Measurements from ENCODE around the gene PRDX2. TPM values are rescaled to one million over a fixed set of nuclear protein-coding genes. Genes with fewer than 3 reads are reported as not detected.

PRDX2 gene
- 260 and 355 TPM in 2 replicates for total RNA-seq

DNA sequence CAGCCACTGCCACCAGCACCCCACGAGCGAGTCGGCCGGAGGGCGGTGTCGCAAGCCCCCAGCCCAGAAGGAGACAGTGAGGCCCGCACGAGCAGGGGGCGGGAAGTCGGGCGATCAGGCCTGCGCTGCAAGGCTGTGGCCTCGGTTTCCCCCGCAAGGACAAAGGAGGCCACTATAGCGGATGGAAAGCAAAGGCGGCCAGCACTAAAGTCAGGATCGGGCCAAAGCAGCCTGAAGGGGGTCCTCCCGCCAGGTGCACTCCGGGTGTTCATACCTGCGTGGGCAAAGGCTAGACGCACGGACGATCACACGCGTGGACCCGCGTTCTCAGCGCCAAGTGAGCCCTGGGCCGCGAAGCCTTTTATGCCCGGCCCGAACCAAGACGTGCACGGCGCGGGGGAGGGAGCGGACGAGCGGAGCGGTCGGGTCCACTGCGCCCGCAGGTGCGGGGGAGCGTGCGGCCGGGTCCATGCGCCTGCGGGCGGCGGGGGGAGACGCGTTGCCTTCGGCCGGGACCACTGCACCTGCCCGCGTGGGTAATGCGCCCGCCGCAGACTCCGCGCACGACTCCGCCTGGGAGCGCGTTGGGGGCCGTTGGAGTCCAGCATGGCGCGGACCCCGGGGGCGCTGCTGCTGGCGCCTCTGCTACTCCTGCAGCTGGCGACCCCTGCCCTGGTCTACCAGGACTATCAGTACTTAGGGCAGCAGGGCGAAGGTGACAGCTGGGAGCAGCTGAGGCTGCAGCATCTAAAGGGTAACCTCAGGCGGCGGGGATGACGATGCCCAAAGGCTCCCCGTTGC is at the start of gene PRDX2, which contains the start of gene THSD8:
Gene PRDX2, minus strand, starts transcription at position 335 of the 801 bp plus-strand sequence. CDS start 539 bp downstream, outside the sequence.
Gene THSD8, plus strand, starts transcription at position 604 of the 801 bp plus-strand sequence. Its CDS starts 3 bp downstream, at position 607.

GRCh38 chr19:12838182-12838885 is 36.7 kb upstream of the PRDX2 start, which contains the start of gene MAST1:
Gene MAST1, plus strand, starts transcription at chr19:12838515. Its CDS starts 58 bp downstream, at chr19:12838573.

GRCh38 chr19:12834566-12834943 is 33.0 kb upstream of the PRDX2 start, which contains the start of gene RTBDN:
Gene RTBDN, minus strand, starts transcription at chr19:12834579. Its CDS starts 4,600 bp downstream, at chr19:12829979.

GRCh38 chr19:12806242-12807081 is 4.9 kb upstream of the PRDX2 start, which contains the start of gene RNASEH2A:
Gene RNASEH2A, plus strand, starts transcription at chr19:12806584. Its CDS starts 90 bp downstream, at chr19:12806674.

DNA sequence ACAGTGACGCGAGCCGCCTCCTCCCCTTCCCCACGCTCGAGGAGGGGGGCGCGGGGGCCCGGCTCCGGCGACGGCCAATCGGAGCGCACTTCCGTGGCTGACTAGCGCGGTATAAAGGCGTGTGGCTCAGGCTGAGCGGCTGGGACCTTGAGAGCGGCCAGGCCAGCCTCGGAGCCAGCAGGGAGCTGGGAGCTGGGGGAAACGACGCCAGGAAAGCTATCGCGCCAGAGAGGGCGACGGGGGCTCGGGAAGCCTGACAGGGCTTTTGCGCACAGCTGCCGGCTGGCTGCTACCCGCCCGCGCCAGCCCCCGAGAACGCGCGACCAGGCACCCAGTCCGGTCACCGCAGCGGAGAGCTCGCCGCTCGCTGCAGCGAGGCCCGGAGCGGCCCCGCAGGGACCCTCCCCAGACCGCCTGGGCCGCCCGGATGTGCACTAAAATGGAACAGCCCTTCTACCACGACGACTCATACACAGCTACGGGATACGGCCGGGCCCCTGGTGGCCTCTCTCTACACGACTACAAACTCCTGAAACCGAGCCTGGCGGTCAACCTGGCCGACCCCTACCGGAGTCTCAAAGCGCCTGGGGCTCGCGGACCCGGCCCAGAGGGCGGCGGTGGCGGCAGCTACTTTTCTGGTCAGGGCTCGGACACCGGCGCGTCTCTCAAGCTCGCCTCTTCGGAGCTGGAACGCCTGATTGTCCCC is 10.1 kb downstream of the PRDX2 start, which contains the start of gene JUNB:
Gene JUNB, plus strand, starts transcription at position 142 of the 706 bp plus-strand sequence. Its CDS starts 286 bp downstream, at position 428.

GRCh38 chr19:12774588-12775555 is 26.7 kb downstream of the PRDX2 start, which contains the start of gene HOOK2:
Gene HOOK2, minus strand, starts transcription at chr19:12775552. Its CDS starts 103 bp downstream, at chr19:12775449.

GRCh38 chr19:12751635-12752034 is 50.0 kb downstream of the PRDX2 start, which contains the start of gene BEST2:
Gene BEST2, plus strand, starts transcription at chr19:12751791. Its CDS starts 802 bp downstream, at chr19:12752593.

Other genes with a start within 250 kb of the PRDX2 start
- gene ZNF490, start 191.0 kb downstream of the PRDX2 start, total RNA-seq: 2.6 and 5.2 TPM in 2 replicates
- 5.2 and 5.3 TPM in 2 replicates for gene ZNF791, start 190.9 kb downstream of the PRDX2 start, total RNA-seq
- 45.4 and 59.0 TPM in 2 replicates for gene MAN2B1, start 135.1 kb downstream of the PRDX2 start, total RNA-seq
- 5.1 and 11.3 TPM in 2 replicates for gene WDR83, start 135.0 kb downstream of the PRDX2 start, total RNA-seq
- gene DHPS, start 119.9 kb downstream of the PRDX2 start, total RNA-seq: 70.4 and 110 TPM in 2 replicates
- gene GNG14, start 113.8 kb downstream of the PRDX2 start, total RNA-seq: not detected in 2 replicates
- 15.1 and 17.9 TPM in 2 replicates for gene FBXW9, start 105.2 kb downstream of the PRDX2 start, total RNA-seq
- gene TNPO2, start 77.9 kb downstream of the PRDX2 start, total RNA-seq: 20.5 and 26.8 TPM in 2 replicates
- gene TRIR, start 67.1 kb downstream of the PRDX2 start, total RNA-seq: 272 and 389 TPM in 2 replicates
- gene GET3, start 64.3 kb downstream of the PRDX2 start, total RNA-seq: 79.1 and 99.4 TPM in 2 replicates
- gene BEST2, start 50.0 kb downstream of the PRDX2 start, total RNA-seq: 0.39 TPM in 1 of 2 replicates, not detected in the other
- 30.8 and 32.7 TPM in 2 replicates for gene HOOK2, start 26.2 kb downstream of the PRDX2 start, total RNA-seq
- 369 and 618 TPM in 2 replicates for gene JUNB, start 10.3 kb downstream of the PRDX2 start, total RNA-seq
- gene THSD8, start 269 bp upstream of the PRDX2 start, total RNA-seq: not detected in 2 replicates
- 26.7 and 51.0 TPM in 2 replicates for gene RNASEH2A, start 4.8 kb upstream of the PRDX2 start, total RNA-seq
- gene RTBDN, start 32.8 kb upstream of the PRDX2 start, total RNA-seq: not detected in 2 replicates
- gene MAST1, start 36.7 kb upstream of the PRDX2 start, total RNA-seq: 0.08 and 0.78 TPM in 2 replicates
- gene DNASE2, start 79.6 kb upstream of the PRDX2 start, total RNA-seq: 35.8 and 48.5 TPM in 2 replicates
- gene KLF1, start 85.4 kb upstream of the PRDX2 start, total RNA-seq: not detected in 2 replicates
- gene GCDH, start 89.4 kb upstream of the PRDX2 start, total RNA-seq: 30.6 and 39.4 TPM in 2 replicates
- gene SYCE2, start 117.5 kb upstream of the PRDX2 start, total RNA-seq: 0.08 and 0.23 TPM in 2 replicates
- gene FARSA, start 131.9 kb upstream of the PRDX2 start, total RNA-seq: 66.7 and 87.1 TPM in 2 replicates
- 1,822 and 2,213 TPM in 2 replicates for gene CALR, start 136.8 kb upstream of the PRDX2 start, total RNA-seq
- gene RAD23A, start 144.1 kb upstream of the PRDX2 start, total RNA-seq: 117 and 122 TPM in 2 replicates
- gene GADD45GIP1, start 155.4 kb upstream of the PRDX2 start, total RNA-seq: 65.8 and 102 TPM in 2 replicates
- not detected in 2 replicates for gene DAND5, start 167.8 kb upstream of the PRDX2 start, total RNA-seq
- 16.7 and 18.9 TPM in 2 replicates for gene NFIX, start 193.7 kb upstream of the PRDX2 start, total RNA-seq